ENCODE results near the gene HLTF. TPM values are rescaled to one million over a fixed set of nuclear protein-coding genes. Genes with fewer than 3 reads are reported as not detected.

HLTF gene
- total and polyA plus RNA-seq, 2 experiments from 2014 or later: 25.0 to 28.6 TPM

GRCh38 chr3:148981273-148981672, 105.1 kb downstream of the HLTF start:
- no peak for DNase-seq
- Histone ChIP-seq H4K20me1 (ENCODE audit: insufficient read depth) (no peaks in the 10 kb centered on the region), H2AFZ (no peak overlapping the region), H3K79me2 (ENCODE audit: insufficient read depth) (no peaks in the 10 kb centered on the region), H3K4me2 (ENCODE audit: unreplicated experiment) (no peak overlapping the region), H3K9me2 (ENCODE audit: insufficient read depth) (no peaks in the 10 kb centered on the region), H3K9ac (no peak overlapping the region), H3K27me3 (replicated peaks; ENCODE audit: insufficient read depth) (no peaks in the 10 kb centered on the region), H3K36me3 (ENCODE audit: low read depth) (0 out of 2 replicates have a peak, but pooled peaks cover 3% of the 10 kb centered on the region), H3K9me3 (ENCODE audit: low read depth) (no peaks in the 10 kb centered on the region), H3F3A (ENCODE audit: insufficient read depth) (no peaks in the 10 kb centered on the region), H3K4me3 (no peak overlapping the region), H3K4me1 (ENCODE audit: insufficient read depth) (no peaks in the 10 kb centered on the region), H3K27ac (no peak overlapping the region)
- 75 to 88% methylated on average over 1 of the region's 1 CpG for WGBS, 2 experiments (ENCODE audit: low coverage in 1 of 2, low lambda C conversion rate in 2 of 2, missing lambda C conversion rate in 2 of 2)
- no peak for TF ChIP-seq EZH2phosphoT487 (IDR thresholded peaks at IDR 0.05; ENCODE audit: insufficient read depth, low read depth)
- TF ChIP-seq EZH2 (IDR thresholded peaks at IDR 0.05; ENCODE audit: insufficient read depth, poor library complexity, severe bottlenecking): no peak
- in situ Hi-C loops (cut with MboI): no loop called here

Small RNA genes lying within 50 kb of the gene (small RNA-seq; reads per million reads assigned to genes)
- gene RF00019 (ENCODE audit: low read depth, low replicate concordance): not detected

Other genes with a start within 250 kb of the HLTF start
- gene CPA3, start 221.2 kb downstream of the HLTF start, total RNA-seq (2014; rRNA removed; shearing (Covaris generic)): not detected in 2 replicates
- gene CPA3, start 221.2 kb downstream of the HLTF start, polyA plus RNA-seq (2016; fragmentation: Nextera tagmentation; extraction: Ambion mirVana): not detected in 2 replicates
- gene GYG1, start 95.0 kb downstream of the HLTF start, total RNA-seq (2014; rRNA removed; shearing (Covaris generic)): 26.2 and 39.2 TPM in 2 replicates
- gene GYG1, start 95.0 kb downstream of the HLTF start, polyA plus RNA-seq (2016; fragmentation: Nextera tagmentation; extraction: Ambion mirVana): 57.2 and 58.1 TPM in 2 replicates
- gene HPS3, start 43.1 kb upstream of the HLTF start, total RNA-seq (2014; rRNA removed; shearing (Covaris generic)): 14.5 and 19.7 TPM in 2 replicates
- gene HPS3, start 43.1 kb upstream of the HLTF start, polyA plus RNA-seq (2016; fragmentation: Nextera tagmentation; extraction: Ambion mirVana): 17.4 and 18.4 TPM in 2 replicates
- 0.51 TPM in 1 of 2 replicates, not detected in the other for gene CP, start 135.3 kb upstream of the HLTF start, total RNA-seq (2014; rRNA removed; shearing (Covaris generic))
- gene CP, start 135.3 kb upstream of the HLTF start, polyA plus RNA-seq (2016; fragmentation: Nextera tagmentation; extraction: Ambion mirVana): not detected in 2 replicates
- gene TM4SF18, start 247.1 kb upstream of the HLTF start, total RNA-seq (2014; rRNA removed; shearing (Covaris generic)): not detected in 2 replicates
- not detected in 2 replicates for gene TM4SF18, start 247.1 kb upstream of the HLTF start, polyA plus RNA-seq (2016; fragmentation: Nextera tagmentation; extraction: Ambion mirVana)